Subcutaneous abdominal adipose tissue (tissue), 5 donors: ENCODE measurements around the gene ZBED4.
A peak's percentile ranks its signal among the peaks of the same experiment; 100 is the strongest.

Source experiments
- H3K27ac ChIP-seq: one replicate; pipeline ENCODE4 v1.7.0; 2013; ENCODE audit warnings: low read depth, mild to moderate bottlenecking, inconsistent platforms, low read length, moderate library complexity
- H3K27me3 ChIP-seq, 5 donors: one replicate each; pipeline ENCODE4 v1.7.0; 2013; ENCODE audit warnings: low read length in 5 of 5, inconsistent platforms in 1 of 5; ENCODE audit not compliant: control insufficient read depth in 5 of 5, insufficient read depth in 4 of 5
- H3K36me3 ChIP-seq, 5 donors: one replicate each; pipeline ENCODE4 v1.7.0; 2013; ENCODE audit warnings: low read length in 5 of 5; ENCODE audit not compliant: control insufficient read depth in 5 of 5, insufficient read depth in 5 of 5
- H3K4me1 ChIP-seq, 5 donors: one replicate each; pipeline ENCODE4 v1.7.0; 2013; ENCODE audit warnings: low read length in 5 of 5, mild to moderate bottlenecking in 3 of 5, moderate library complexity in 1 of 5; ENCODE audit not compliant: control insufficient read depth in 5 of 5, insufficient read depth in 5 of 5
- H3K4me3 ChIP-seq, 5 donors: one replicate each; pipeline ENCODE4 v1.7.0; 2013; ENCODE audit warnings: low read length in 5 of 5, low read depth in 1 of 5
- H3K9ac ChIP-seq, 5 donors: one replicate each; pipeline ENCODE4 v1.7.0; 2013; ENCODE audit warnings: low read length in 5 of 5, mild to moderate bottlenecking in 4 of 5, moderate library complexity in 3 of 5
- H3K9me3 ChIP-seq, 5 donors: one replicate each; pipeline ENCODE4 v1.7.0; 2013; ENCODE audit warnings: low read length in 5 of 5; ENCODE audit not compliant: control insufficient read depth in 5 of 5
- donor health status: healthy.
- donor health status: healthy.
- donor health status: healthy.
- donor health status: healthy.
- donor health status: healthy.

Gene ZBED4

GRCh38 chr22:49853981-49854831 lies 562 bp downstream of the ZBED4 start:
- Histone ChIP-seq H3K4me3 (peak overlapping the region; percentile 75 to 83 (median 79)), H3K4me1 (peaks cover 7 to 41% (median 35%) of the 10 kb centered on the region in 5 donors), H3K9me3 (no peaks in the 10 kb centered on the region), H3K27ac (peak overlapping the region; percentile 60), H3K27me3 (peaks cover 8 to 17% (median 11%) of the 10 kb centered on the region in 5 donors), H3K9ac (peak overlapping the region; percentile 68 to 90 (median 83)), H3K36me3 (peaks cover 0 to 4% (median 0%) of the 10 kb centered on the region in 5 donors)

GRCh38 chr22:49855251-49855911 lies 1.7 kb downstream of the ZBED4 start:
- H3K36me3 ChIP-seq, result peaks cover 0 to 4% (median 0%) of the 10 kb centered on the region in 5 donors
- H3K27me3 ChIP-seq, result peaks cover under 1 to 5% (median 3%) of the 10 kb centered on the region in 5 donors
- peaks cover 7 to 31% (median 26%) of the 10 kb centered on the region in 5 donors for H3K4me1 ChIP-seq
- peak overlapping the region; percentile 17 to 82 (median 76) for H3K4me3 ChIP-seq
- H3K27ac ChIP-seq, result no peak overlapping the region
- peak overlapping the region in 4 of 5 donors; percentile 3 to 90 (median 76) for H3K9ac ChIP-seq
- H3K9me3 ChIP-seq, result no peaks in the 10 kb centered on the region

- peak overlapping the region in 1 of 5 donors; percentile 17 for H3K4me3 ChIP-seq
- peaks cover 7 to 31% (median 26%) of the 10 kb centered on the region in 5 donors for H3K4me1 ChIP-seq
- peaks cover 0 to 4% (median 0%) of the 10 kb centered on the region in 5 donors for H3K36me3 ChIP-seq
- H3K9me3 ChIP-seq, result no peaks in the 10 kb centered on the region
- no peaks in the 10 kb centered on the region for H3K27me3 ChIP-seq
- H3K27ac ChIP-seq, result no peak overlapping the region
- no peak overlapping the region for H3K9ac ChIP-seq
Measured at GRCh38 chr22:49856343-49856742, 2.7 kb downstream of the ZBED4 start.

GRCh38 chr22:49856766-49857618 lies 3.3 kb downstream of the ZBED4 start:
- H3K9me3 ChIP-seq, result no peaks in the 10 kb centered on the region
- no peak overlapping the region for H3K4me3 ChIP-seq
- H3K27me3 ChIP-seq, result no peaks in the 10 kb centered on the region
- peaks cover 0 to 4% (median 0%) of the 10 kb centered on the region in 5 donors for H3K36me3 ChIP-seq
- H3K9ac ChIP-seq, result no peak overlapping the region
- peaks cover 7 to 33% (median 26%) of the 10 kb centered on the region in 5 donors for H3K4me1 ChIP-seq
- no peak overlapping the region for H3K27ac ChIP-seq

- Histone ChIP-seq H3K4me1 (peaks cover 7 to 28% (median 25%) of the 10 kb centered on the region in 5 donors), H3K4me3 (no peak overlapping the region), H3K9ac (no peak overlapping the region)
Measured at GRCh38 chr22:49858827-49859226, 5.2 kb downstream of the ZBED4 start.

GRCh38 chr22:49861642-49862495 lies 8.2 kb downstream of the ZBED4 start:
- H3K36me3 ChIP-seq, result peaks cover 0 to 6% (median 0%) of the 10 kb centered on the region in 5 donors
- H3K4me1 ChIP-seq, result peaks cover 0 to 7% (median 4%) of the 10 kb centered on the region in 5 donors
- no peak overlapping the region for H3K4me3 ChIP-seq
- no peak overlapping the region for H3K27ac ChIP-seq
- H3K9ac ChIP-seq, result no peak overlapping the region
- H3K27me3 ChIP-seq, result no peaks in the 10 kb centered on the region
- peaks cover 8 to 18% (median 15%) of the 10 kb centered on the region in 5 donors for H3K9me3 ChIP-seq

More at GRCh38 chr22:49858827-49859226, 5.2 kb downstream of the ZBED4 start:
- Histone ChIP-seq H3K36me3 (peaks cover 0 to 4% (median 0%) of the 10 kb centered on the region in 5 donors), H3K27me3 (no peaks in the 10 kb centered on the region), H3K9me3 (no peaks in the 10 kb centered on the region), H3K27ac (no peak overlapping the region)

GRCh38 chr22:49862496-49862776 lies 8.8 kb downstream of the ZBED4 start:
- Histone ChIP-seq H3K9ac (no peak overlapping the region), H3K27ac (no peak overlapping the region), H3K27me3 (no peaks in the 10 kb centered on the region), H3K36me3 (peaks cover 0 to 7% (median 0%) of the 10 kb centered on the region in 5 donors), H3K9me3 (peaks cover 8 to 22% (median 21%) of the 10 kb centered on the region in 5 donors), H3K4me3 (no peak overlapping the region), H3K4me1 (peaks cover 0 to 7% (median 4%) of the 10 kb centered on the region in 5 donors)

GRCh38 chr22:49863931-49864330 lies 10.3 kb downstream of the ZBED4 start:
- Histone ChIP-seq H3K4me1 (peaks cover 0 to 7% (median 4%) of the 10 kb centered on the region in 5 donors), H3K9ac (no peak overlapping the region), H3K27ac (no peak overlapping the region), H3K27me3 (no peaks in the 10 kb centered on the region), H3K9me3 (peaks cover 8 to 27% (median 24%) of the 10 kb centered on the region in 5 donors), H3K36me3 (peaks cover 0 to 3% (median 0%) of the 10 kb centered on the region in 5 donors), H3K4me3 (no peak overlapping the region)

- peaks cover 0 to 7% (median 4%) of the 10 kb centered on the region in 5 donors for H3K4me1 ChIP-seq
- H3K4me3 ChIP-seq, result no peak overlapping the region
- H3K27ac ChIP-seq, result no peak overlapping the region
- peaks cover 13 to 38% (median 34%) of the 10 kb centered on the region in 5 donors for H3K9me3 ChIP-seq
- H3K9ac ChIP-seq, result no peak overlapping the region
- H3K27me3 ChIP-seq, result no peaks in the 10 kb centered on the region
- peaks cover 0 to 3% (median 0%) of the 10 kb centered on the region in 5 donors for H3K36me3 ChIP-seq
Measured at GRCh38 chr22:49865156-49865555, 11.5 kb downstream of the ZBED4 start.
